K562 (cell line): ENCODE results near the gene CCDC85B.

Experiments used
- JUN ChIP-seq, 2 experiments: sonication (generic) in 1 of 2; formaldehyde crosslinking in 1 of 2; IDR thresholded peaks; 2 replicates each; pipeline versions ENCODE4 v1.6.1 to v1.8.0; 2012 to 2022; ENCODE audit warnings: borderline replicate concordance in 2 of 2, mild to moderate bottlenecking in 2 of 2, improper control_type of control experiment in 1 of 2, low read depth in 1 of 2, low read length in 1 of 2, missing genetic modification reagents in 1 of 2
- ZNF165 ChIP-seq: fragments of 250-450 bp; sonication (Bioruptor Pico); IDR thresholded peaks from 2 replicates; pipeline ENCODE4 v1.4.0; 2020; ENCODE audit warnings: borderline replicate concordance

DNA sequence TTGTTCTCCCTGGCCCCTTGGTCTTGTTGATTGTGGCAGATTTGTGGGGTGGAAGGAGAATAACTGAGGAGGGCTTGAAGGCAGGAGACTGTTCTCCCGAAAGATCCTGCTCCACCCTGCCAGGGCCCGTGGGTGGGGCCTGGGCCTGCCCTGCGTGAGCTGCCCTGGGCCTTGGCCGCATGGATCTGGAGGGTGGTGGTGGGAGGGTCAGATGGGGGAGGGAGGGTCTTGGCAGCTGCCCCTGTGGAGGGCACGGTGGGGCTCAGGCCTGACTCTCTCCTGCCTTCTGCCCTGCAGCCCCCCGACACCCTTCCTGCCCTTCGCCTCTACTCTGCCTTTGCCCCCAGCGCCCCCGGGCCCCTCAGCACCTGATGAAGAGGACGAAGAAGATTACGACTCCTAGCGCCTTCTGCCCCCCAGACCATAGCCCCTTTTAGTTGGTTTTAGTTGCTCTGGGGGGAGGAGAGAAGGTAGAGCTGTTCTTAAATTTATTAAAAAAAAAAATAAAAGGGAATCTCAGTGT is 30.6 kb downstream of the CCDC85B start:
- TF ChIP-seq ZNF165 (CRISPR knock-in tag) (no peak), JUN (IDR thresholded peaks at IDR 0.05; ENCODE audit: borderline replicate concordance, low read depth, low read length) (no peak), JUN (CRISPR knock-in tag; IDR thresholded peaks at IDR 0.05; ENCODE audit: borderline replicate concordance) (no peak)
